ENCODE measurements around the gene TMX2. TPM values are rescaled to one million over a fixed set of nuclear protein-coding genes. Genes with fewer than 3 reads are reported as not detected.
A peak's percentile ranks its signal among the peaks of the same experiment; 100 is the strongest.

TMX2 gene
- total RNA-seq, 1 experiment from 2014 or later = 91.3 TPM

GRCh38 chr11:57776577-57777210, 64.3 kb downstream of the TMX2 start:
- Histone ChIP-seq H2BK15ac (ENCODE audit: low read depth, low read length) (no peak overlapping the region), H4K8ac (replicated peaks; ENCODE audit: insufficient read length, low read depth, low read length) (no peak overlapping the region), H3K79me1 (ENCODE audit: insufficient read depth, low read depth, low read length, poor library complexity, severe bottlenecking) (peaks cover 10% of the 10 kb centered on the region), H3T11ph (ENCODE audit: low read length) (no peak overlapping the region), H4K91ac (ENCODE audit: insufficient read length, low read depth, low read length) (no peak overlapping the region), H2BK20ac (ENCODE audit: low read depth, low read length, poor library complexity, severe bottlenecking) (no peak overlapping the region), H3K18ac (ENCODE audit: insufficient read length, low read depth, low read length) (no peak overlapping the region), H3K27me3 (ENCODE audit: insufficient read depth, low read length) (no peaks in the 10 kb centered on the region), H3K4me2 (ENCODE audit: insufficient read depth, insufficient read length, low read length) (peak overlapping the region; percentile 20), H3K23me2 (ENCODE audit: insufficient read length, low read depth, low read length, poor library complexity, severe bottlenecking) (no peaks in the 10 kb centered on the region), H3K79me2 (ENCODE audit: insufficient read depth, low read length) (peaks cover 43% of the 10 kb centered on the region; the same call in 1 of the 2 replicates), H3K4me1 (ENCODE audit: insufficient read depth, low read length) (peaks cover 25% of the 10 kb centered on the region; the same call in 1 of the 2 replicates), H4K5ac (ENCODE audit: insufficient read length, low read depth, low read length) (no peak overlapping the region), H2AK5ac (ENCODE audit: insufficient read length, low read length) (no peak overlapping the region), H3K4ac (ENCODE audit: low read depth, low read length) (no peak overlapping the region), H2BK12ac (ENCODE audit: insufficient read length, low read depth, low read length) (peak overlapping the region; percentile 65), H3K14ac (ENCODE audit: insufficient read depth, low read length) (no peak overlapping the region), H2BK120ac (ENCODE audit: low read depth, low read length, poor library complexity, severe bottlenecking) (no peak overlapping the region), H3K9me3 (ENCODE audit: control insufficient read depth, low read depth, low read length) (no peaks in the 10 kb centered on the region), H4K20me1 (ENCODE audit: control insufficient read depth, insufficient read depth, insufficient read length) (no peaks in the 10 kb centered on the region), H3K27ac (ENCODE audit: insufficient read length, low read depth, low read length) (peak overlapping the region; percentile 97), H3K56ac (ENCODE audit: insufficient read length, low read depth, low read length) (no peak overlapping the region), H3K23ac (ENCODE audit: insufficient read length, low read depth, low read length) (no peak overlapping the region), H3K9ac (ENCODE audit: extremely low read depth, insufficient read length, low read length) (no peak overlapping the region), H2AFZ (ENCODE audit: low read length) (no peak overlapping the region), H2BK5ac (ENCODE audit: insufficient read length, low read length) (no peak overlapping the region)
- Mint-ChIP-seq H3K27me3 (ENCODE audit: low read depth) (no peaks in the 10 kb centered on the region), H3K9me3 (no peaks in the 10 kb centered on the region), H3K36me3 (ENCODE audit: insufficient read depth in 1 of 3, low read depth in 3 of 3) (peaks cover 0 to 5% (median 2%) of the 10 kb centered on the region in 3 experiments; a peak in 3 of 7 replicates), H3K4me3 (peak overlapping the region in 1 of 2 experiments; percentile 71; a peak in 2 of 5 replicates), H3K4me1 (peaks cover 83 to 84% of the 10 kb centered on the region in 2 experiments), H3K27ac (peak overlapping the region; percentile 86 to 99 (median 94))
- no peak for TF ChIP-seq CTCF (conservative IDR thresholded peaks at IDR 0.05)
- whole genome bisulfite sequencing (ENCODE audit: extremely low coverage, insufficient read length, low lambda C conversion rate) = no CpG with 5 or more reads among the region's 2 CpGs
- DNase-seq = no peak

All from H9 (cell line).